Caco-2 (cell line): ENCODE data around the gene ADARB2. TPM values are rescaled to one million over a fixed set of nuclear protein-coding genes. Genes with fewer than 3 reads are reported as not detected.

ENCODE experiments used
- BruUV-seq: library from RNA; stranded (reverse); fragments of 400-500 nt; replicated peaks from 2 replicates; lab custom pipeline; 2021; lab: Mats Ljungman, UMichigan
- CTCF ChIA-PET: fragments of 300-600 bp; sonication (Branson Sonifier 250); formaldehyde crosslinking; loops from one replicate; lab custom pipeline; 2022; ENCODE audit warnings: antibody characterized with exemption; lab: Charles Lee
- POLR2A ChIA-PET: fragments of 300-600 bp; sonication (Branson Sonifier 250); formaldehyde crosslinking; loops from one replicate; lab custom pipeline; 2022; ENCODE audit warnings: antibody characterized with exemption; lab: Charles Lee
- DNase-seq, 2 experiments: peaks; one replicate each; pipeline versions ENCODE4 v3.0.0 to v3.0.0-alpha.2; 2020 to 2022
- H3K27me3 ChIP-seq: replicated peaks from 2 replicates; pipeline ENCODE4 v1.6.0; 2011; ENCODE audit warnings: low read length; ENCODE audit not compliant: control insufficient read depth, insufficient read depth
- H3K36me3 ChIP-seq: 2 replicates; pipeline ENCODE4 v1.5.1; 2011; ENCODE audit warnings: low read length; ENCODE audit not compliant: control insufficient read depth, insufficient read depth
- H3K4me1 ChIP-seq: fragments of 250-450 bp; sonication (Bioruptor Pico); 2 replicates; pipeline ENCODE4 v1.5.1; 2020; ENCODE audit warnings: mild to moderate bottlenecking
- H3K4me3 ChIP-seq: 2 replicates; pipeline ENCODE4 v1.5.1; 2011; ENCODE audit warnings: low read depth, mild to moderate bottlenecking, control low read depth, low read length
- H3K9me3 ChIP-seq: fragments of 250-450 bp; sonication (Bioruptor Pico); 2 replicates; pipeline ENCODE4 v1.5.1; 2020; ENCODE audit warnings: mild to moderate bottlenecking, moderate library complexity
- H3K27ac Mint-ChIP-seq: one replicate; pipeline ENCODE4 v1.8.0; 2022; ENCODE audit warnings: mixed read lengths; ENCODE audit not compliant: unreplicated experiment
- H3K27me3 Mint-ChIP-seq: one replicate; pipeline ENCODE4 v1.8.0; 2022; ENCODE audit warnings: mixed read lengths; ENCODE audit not compliant: insufficient read depth, unreplicated experiment
- H3K36me3 Mint-ChIP-seq: one replicate; pipeline ENCODE4 v1.8.0; 2022; ENCODE audit warnings: mild to moderate bottlenecking, mixed read lengths; ENCODE audit not compliant: insufficient read depth, unreplicated experiment
- H3K4me1 Mint-ChIP-seq: one replicate; pipeline ENCODE4 v1.8.0; 2022; ENCODE audit warnings: low read depth, mixed read lengths; ENCODE audit not compliant: unreplicated experiment
- H3K4me3 Mint-ChIP-seq: one replicate; pipeline ENCODE4 v1.8.0; 2022; ENCODE audit warnings: mild to moderate bottlenecking, moderate library complexity, mixed read lengths; ENCODE audit not compliant: unreplicated experiment
- H3K9me3 Mint-ChIP-seq: one replicate; pipeline ENCODE4 v1.8.0; 2022; ENCODE audit warnings: mixed read lengths; ENCODE audit not compliant: unreplicated experiment
- CTCF ChIP-seq, 2 experiments: fragments of 200-600 bp in 1 of 2; IDR thresholded peaks; 1 replicate in 1 of 2; 2 replicates in 1 of 2; pipeline versions ENCODE4 v1.5.1 to v1.8.0; 2011 to 2022; ENCODE audit warnings: antibody characterized with exemption in 1 of 2, control low read depth in 1 of 2, inconsistent platforms in 1 of 2, low read depth in 1 of 2, low read length in 1 of 2, mild to moderate bottlenecking in 1 of 2, moderate library complexity in 1 of 2; ENCODE audit not compliant: insufficient read depth in 1 of 2, severe bottlenecking in 1 of 2, unreplicated experiment in 1 of 2
- intact Hi-C: fragments of 100-400 bp; cut with micrococcal nuclease; formaldehyde crosslinking; loops from one replicate; pipeline ENCODE4 v1.10.0; 2022; ENCODE audit not compliant: unreplicated experiment
- total RNA-seq: library from RNA; stranded (reverse); gene quantifications from 2 replicates; pipeline ENCODE4 v1.2.3, GENCODE V29; 2022

Gene ADARB2
- total RNA-seq, 1 experiment from 2014 or later = 0.27 TPM

GRCh38 chr10:1180836-1181235 lies 556.5 kb downstream of the ADARB2 start:
- Histone ChIP-seq H3K4me1 (no peaks in the 10 kb centered on the region), H3K9me3 (no peaks in the 10 kb centered on the region), H3K36me3 (no peaks in the 10 kb centered on the region), H3K4me3 (no peak overlapping the region), H3K27me3 (no peaks in the 10 kb centered on the region)
- Mint-ChIP-seq H3K4me3 (no peak overlapping the region), H3K36me3 (no peaks in the 10 kb centered on the region), H3K9me3 (no peaks in the 10 kb centered on the region), H3K27me3 (no peaks in the 10 kb centered on the region), H3K4me1 (no peaks in the 10 kb centered on the region), H3K27ac (peak overlapping the region; percentile 6)
- ChIA-PET CTCF (interaction anchor here (1.4 kb wide), 1 partner anchor 188 kb away, joined by 9 read pairs; no protein-coding TSS in a partner anchor), POLR2A (no interaction called here)
- intact Hi-C loops = loop anchor here (5.0 kb wide), 1 partner anchor 111 kb away; no protein-coding TSS in a partner anchor
- TF ChIP-seq CTCF (IDR thresholded peaks at IDR 0.05; ENCODE audit: insufficient read depth in 1 of 2, low read depth in 1 of 2, low read length in 1 of 2, severe bottlenecking in 1 of 2, unreplicated experiment in 1 of 2) = peak; percentile 56 to 83
- no TSS peak for BruUV-seq
- peak; percentile 52 to 55 for DNase-seq

- Mint-ChIP-seq H3K9me3 (no peaks in the 10 kb centered on the region), H3K27ac (peak overlapping the region; percentile 6), H3K4me1 (no peaks in the 10 kb centered on the region), H3K4me3 (no peak overlapping the region), H3K27me3 (no peaks in the 10 kb centered on the region), H3K36me3 (no peaks in the 10 kb centered on the region)
- no TSS peak for BruUV-seq
- H3K4me1 ChIP-seq = no peaks in the 10 kb centered on the region
- intact Hi-C loops = loop anchor here (5.0 kb wide), 1 partner anchor 112 kb away; no protein-coding TSS in a partner anchor
- TF ChIP-seq CTCF (IDR thresholded peaks at IDR 0.05; ENCODE audit: insufficient read depth in 1 of 2, low read depth in 1 of 2, low read length in 1 of 2, severe bottlenecking in 1 of 2, unreplicated experiment in 1 of 2) = no peak
- ChIA-PET POLR2A (no interaction called here), CTCF (interaction anchor here (1.4 kb wide), 1 partner anchor 189 kb away, joined by 9 read pairs; no protein-coding TSS in a partner anchor)
- H3K4me3 ChIP-seq = no peak overlapping the region
- no peaks in the 10 kb centered on the region for H3K9me3 ChIP-seq
- H3K27me3 ChIP-seq = no peaks in the 10 kb centered on the region
- H3K36me3 ChIP-seq = no peaks in the 10 kb centered on the region
- peak in 1 of 2 experiments; percentile 23 for DNase-seq
Measured at GRCh38 chr10:1180071-1180730, 557.1 kb downstream of the ADARB2 start.

- POLR2A ChIA-PET = no interaction called here
- Histone ChIP-seq H3K4me1 (no peaks in the 10 kb centered on the region), H3K36me3 (no peaks in the 10 kb centered on the region), H3K4me3 (no peak overlapping the region), H3K9me3 (no peaks in the 10 kb centered on the region), H3K27me3 (no peaks in the 10 kb centered on the region)
- peak in 1 of 2 experiments; percentile 28 for DNase-seq
- Mint-ChIP-seq H3K36me3 (no peaks in the 10 kb centered on the region), H3K9me3 (no peaks in the 10 kb centered on the region), H3K27me3 (no peaks in the 10 kb centered on the region), H3K4me1 (no peaks in the 10 kb centered on the region), H3K27ac (no peak overlapping the region), H3K4me3 (no peak overlapping the region)
- intact Hi-C loops = loop anchor here (5.0 kb wide), 1 partner anchor 113 kb away; no protein-coding TSS in a partner anchor
- CTCF ChIA-PET = no interaction called here
- no TSS peak for BruUV-seq
- no peak for TF ChIP-seq CTCF (IDR thresholded peaks at IDR 0.05; ENCODE audit: insufficient read depth in 1 of 2, low read depth in 1 of 2, low read length in 1 of 2, severe bottlenecking in 1 of 2, unreplicated experiment in 1 of 2)
Measured at GRCh38 chr10:1179346-1180070, 557.8 kb downstream of the ADARB2 start.
